ENCODE results near the gene RUNX2. TPM values are rescaled to one million over a fixed set of nuclear protein-coding genes. Genes with fewer than 3 reads are reported as not detected.

RUNX2 gene
- total and polyA plus RNA-seq, 9 of the 15 experiments (the other 6 are each of a cell fraction or from before 2014, with no cell fraction given), result 0.29 to 1.00 (median 0.43) TPM

GRCh38 chr6:45423111-45423823, 95.1 kb downstream of the RUNX2 start:
- Histone ChIP-seq H3K27me3 (ENCODE audit: control insufficient read depth in 2 of 2, insufficient read depth in 2 of 2, low read length in 2 of 2) (peaks cover 9 to 19% of the 10 kb centered on the region in 2 experiments; a peak in 4 of 5 replicates), H2AFZ (ENCODE audit: low read depth, low read length) (no peak overlapping the region), H3K79me2 (ENCODE audit: control insufficient read depth, insufficient read depth, low read length) (no peaks in the 10 kb centered on the region), H3K4me2 (ENCODE audit: insufficient read depth, low read length) (no peak overlapping the region), H3K9me1 (ENCODE audit: control insufficient read depth, insufficient read depth, low read length) (no peaks in the 10 kb centered on the region), H4K20me1 (replicated peaks; ENCODE audit: control insufficient read depth, insufficient read depth, low read length) (no peaks in the 10 kb centered on the region), H3K9me3 (replicated peaks; ENCODE audit: control insufficient read depth, insufficient read depth, low read depth, low read length) (no peaks in the 10 kb centered on the region), H3K4me3 (peak overlapping the region; percentile 55), H3K9ac (ENCODE audit: insufficient read depth in 1 of 2, low read depth in 2 of 2, low read length in 2 of 2) (no peak overlapping the region), H3K36me3 (ENCODE audit: control insufficient read depth, insufficient read depth, low read length) (no peaks in the 10 kb centered on the region), H3K4me1 (replicated peaks in 1 of 2; ENCODE audit: control insufficient read depth in 2 of 2, insufficient read depth in 2 of 2, low read length in 2 of 2) (peaks cover 0 to 41% of the 10 kb centered on the region in 2 experiments; a peak in 4 of 5 replicates), H3K27ac (ENCODE audit: extremely low read depth, low read depth, low read length) (no peak overlapping the region)
- ATAC-seq (no peak), DNase-seq (ENCODE audit: extremely low read depth in 1 of 4, low spot score in 3 of 4) (no peak), FAIRE-seq (no peak)
- WGBS (ENCODE audit: insufficient coverage, low coverage, missing lambda C conversion rate), result 88% methylated on average over 46 of the region's 62 CpGs
- ChIA-PET POLR2A (no interaction called here), CTCF (ENCODE audit: low intra/inter-chr PET ratio) (no interaction called here)
- in situ Hi-C loops (cut with MboI) (no loop called here), intact Hi-C loops (cut with micrococcal nuclease) (loop anchor here (5.0 kb wide), 2 partner anchors 39 to 129 kb away; no protein-coding TSS in a partner anchor)
- BruUV-seq (replicated peaks), result no TSS peak
- TF ChIP-seq ARHGAP35 (IDR thresholded peaks at IDR 0.05; ENCODE audit: partially characterized antibody) (no peak), RBFOX2 (IDR thresholded peaks at IDR 0.05; ENCODE audit: low read depth, low read length) (peak; percentile 39), MTA3 (IDR thresholded peaks at IDR 0.05; ENCODE audit: borderline replicate concordance) (no peak), RBM15 (IDR thresholded peaks at IDR 0.05; ENCODE audit: insufficient read depth, low read length) (no peak), ZNF23 (CRISPR knock-in tag; IDR thresholded peaks at IDR 0.05) (no peak), NCOA1 (IDR thresholded peaks at IDR 0.05; ENCODE audit: low read depth) (no peak), SRSF9 (IDR thresholded peaks at IDR 0.05; ENCODE audit: borderline replicate concordance, low read depth, low read length) (no peak), SMAD2 (IDR thresholded peaks at IDR 0.05; ENCODE audit: low read depth, low read length) (no peak), KAT8 (IDR thresholded peaks at IDR 0.05; ENCODE audit: low read depth) (no peak), PCBP1 (IDR thresholded peaks at IDR 0.05; ENCODE audit: low read depth, low read length, poor library complexity, severe bottlenecking) (peak; percentile 74), RNF2 (IDR thresholded peaks at IDR 0.05) (no peak), SRSF7 (optimal IDR thresholded peaks at IDR 0.05; ENCODE audit: low read depth, low read length) (peak; percentile 21), RBM14 (IDR thresholded peaks at IDR 0.05; ENCODE audit: borderline replicate concordance, insufficient read depth, low read depth, low read length) (0 out of 2 replicates have a peak, but pooled peaks have one; percentile 35), NR2F6 (CRISPR knock-in tag; IDR thresholded peaks at IDR 0.05) (no peak), ZNF785 (CRISPR knock-in tag; IDR thresholded peaks at IDR 0.05) (no peak), NFYB (IDR thresholded peaks at IDR 0.05; ENCODE audit: extremely low read depth, insufficient read length) (no peak), ZNF609 (CRISPR knock-in tag; IDR thresholded peaks at IDR 0.05; ENCODE audit: borderline replicate concordance) (no peak)
- TF ChIP-seq, protein P1, sequence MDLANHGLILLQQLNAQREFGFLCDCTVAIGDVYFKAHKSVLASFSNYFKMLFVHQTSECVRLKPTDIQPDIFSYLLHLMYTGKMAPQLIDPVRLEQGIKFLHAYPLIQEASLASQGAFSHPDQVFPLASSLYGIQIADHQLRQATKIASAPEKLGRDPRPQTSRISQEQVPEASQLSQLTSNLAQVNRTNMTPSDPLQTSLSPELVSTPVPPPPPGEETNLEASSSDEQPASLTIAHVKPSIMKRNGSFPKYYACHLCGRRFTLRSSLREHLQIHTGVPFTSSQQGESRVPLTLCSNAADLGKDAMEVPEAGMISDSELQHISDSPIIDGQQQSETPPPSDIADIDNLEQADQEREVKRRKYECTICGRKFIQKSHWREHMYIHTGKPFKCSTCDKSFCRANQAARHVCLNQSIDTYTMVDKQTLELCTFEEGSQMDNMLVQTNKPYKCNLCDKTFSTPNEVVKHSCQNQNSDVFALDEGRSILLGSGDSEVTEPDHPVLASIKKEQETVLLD (IDR thresholded peaks at IDR 0.05), result no peak

Measured in K562 (cell line).